Activated CD4-positive, CD25-positive, alpha-beta regulatory T cell treated with anti-CD3 and anti-CD28 coated beads, Interleukin-2, amount 50 U/mL, for 24 hours (primary cell): ENCODE measurements around the gene ISL1.

Experiments used
- ATAC-seq, 2 donors: fragments of 150-1000 bp; cut with Tn5 transposase; one replicate each; pipeline ENCODE4 v1.10.0; 2021; ENCODE audit warnings: mild to moderate bottlenecking in 1 of 2, moderate library complexity in 1 of 2

Gene ISL1

GRCh38 chr5:51387884-51388275, 4.6 kb downstream of the ISL1 start:
- ATAC-seq: no peak

DNA sequence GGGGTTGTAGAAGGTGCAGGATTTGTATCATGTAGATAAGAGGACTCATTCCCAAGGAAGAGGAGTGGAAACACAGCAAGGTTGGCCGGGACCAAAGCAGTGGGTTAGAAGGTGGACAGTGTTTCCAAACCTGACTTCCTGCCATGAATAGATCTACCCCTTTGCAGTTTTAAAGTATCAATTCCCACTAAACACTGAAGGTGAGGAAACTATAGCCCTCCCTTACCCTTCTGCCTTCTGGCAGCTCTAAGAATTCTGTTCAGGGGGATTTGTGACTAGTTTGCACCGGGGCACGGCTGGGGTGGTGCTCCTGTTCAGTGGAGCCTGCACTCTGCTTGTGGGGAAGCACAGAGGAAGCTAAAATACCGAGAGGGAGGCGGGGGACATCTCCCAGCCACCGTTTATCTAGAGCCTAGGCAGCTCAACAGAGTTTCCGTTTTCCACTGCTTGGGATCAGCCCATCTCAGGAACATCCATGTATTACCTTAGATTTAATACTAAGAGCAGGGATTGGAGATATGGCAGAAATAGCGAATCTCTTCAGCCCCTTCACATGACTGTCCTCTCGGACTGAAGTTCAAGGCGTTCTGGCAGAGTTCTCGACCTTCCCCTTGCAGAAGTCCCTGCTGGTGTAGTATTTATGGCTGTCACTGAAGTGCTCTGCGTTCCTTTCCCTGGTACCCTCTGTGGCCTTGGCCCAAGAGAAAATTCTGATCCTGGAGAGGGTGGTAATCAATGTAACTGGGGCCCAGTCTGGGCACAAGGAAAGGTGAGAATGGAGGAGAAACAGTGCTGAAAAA, 5.4 kb downstream of the ISL1 start:
- no peak for ATAC-seq

GRCh38 chr5:51389288-51389576, 6.0 kb downstream of the ISL1 start:
- ATAC-seq: no peak

- no peak for ATAC-seq
Measured at GRCh38 chr5:51389577-51390463, 6.6 kb downstream of the ISL1 start.

DNA sequence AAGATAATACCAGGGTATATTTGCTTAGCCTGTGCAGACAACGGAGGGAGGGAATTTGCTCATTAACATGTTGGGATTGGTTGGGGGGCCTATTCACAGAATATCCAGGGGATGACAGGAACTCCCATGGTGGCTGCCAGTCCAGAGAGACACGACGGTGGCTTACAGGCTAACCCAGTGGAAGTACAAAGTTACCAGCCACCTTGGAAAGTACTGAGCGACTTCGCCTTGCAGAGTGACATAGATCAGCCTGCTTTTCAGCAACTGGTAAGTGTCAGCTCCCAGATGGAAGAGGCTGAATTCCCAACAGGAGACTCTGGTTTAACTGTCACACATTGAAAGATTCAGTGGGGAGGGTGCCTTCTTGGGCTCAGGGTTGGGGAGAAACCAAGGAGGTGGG, 7.9 kb downstream of the ISL1 start:
- no peak for ATAC-seq

- ATAC-seq: no peak
Measured at GRCh38 chr5:51392689-51393199, 9.5 kb downstream of the ISL1 start.

DNA sequence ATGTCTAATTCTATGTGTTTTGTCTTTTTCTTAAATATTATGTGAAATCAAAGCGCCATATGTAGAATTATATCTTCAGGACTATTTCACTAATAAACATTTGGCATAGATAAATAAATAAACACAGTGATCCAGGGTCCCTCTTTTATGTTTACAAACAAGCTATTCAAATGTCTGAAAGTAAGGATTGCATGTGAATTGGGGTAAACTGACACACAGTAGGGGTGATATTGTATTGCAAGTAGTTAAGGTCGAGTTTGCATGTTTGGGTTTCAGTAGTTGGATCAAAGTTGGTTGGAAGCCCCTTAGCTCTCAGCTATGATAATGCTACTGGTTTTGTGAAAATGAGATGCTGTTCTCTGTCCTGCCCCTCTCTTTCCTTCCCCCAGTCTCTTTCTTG, 11.4 kb downstream of the ISL1 start:
- no peak for ATAC-seq

- ATAC-seq: no peak
Measured at GRCh38 chr5:51395245-51395644, 12.0 kb downstream of the ISL1 start.

DNA sequence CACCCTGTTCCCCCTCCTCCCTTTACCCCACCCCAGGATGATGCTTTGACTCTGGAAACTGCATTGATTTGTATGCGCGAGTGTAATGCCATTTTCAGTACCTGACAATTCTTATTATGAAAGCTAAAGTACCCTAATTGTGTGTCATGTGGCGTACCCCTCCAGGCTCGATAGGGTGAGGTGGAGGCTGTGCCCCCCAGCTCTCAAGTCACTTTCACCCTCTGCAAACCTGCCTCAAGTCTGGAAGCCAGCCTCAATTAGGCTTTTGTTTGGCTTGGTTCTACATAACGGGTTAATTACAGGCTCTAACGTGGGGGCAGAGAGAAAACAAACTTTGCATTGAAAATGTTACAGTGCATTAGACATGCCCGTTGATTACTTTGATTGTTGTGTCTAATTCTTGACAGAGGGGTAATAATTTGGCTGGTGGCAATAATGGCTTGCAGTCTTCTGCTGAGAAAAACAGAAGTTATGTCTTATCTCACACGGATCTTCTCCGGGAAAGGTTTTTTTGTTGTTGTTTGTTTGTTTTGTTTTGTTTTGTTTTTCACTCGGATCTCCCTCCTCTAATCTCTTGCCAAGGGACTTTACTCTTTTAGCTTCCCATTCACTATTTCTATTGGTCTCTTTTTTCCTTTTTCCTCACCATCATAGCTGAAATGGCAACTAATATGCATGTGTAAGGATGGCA, 12.6 kb downstream of the ISL1 start:
- ATAC-seq: no peak

DNA sequence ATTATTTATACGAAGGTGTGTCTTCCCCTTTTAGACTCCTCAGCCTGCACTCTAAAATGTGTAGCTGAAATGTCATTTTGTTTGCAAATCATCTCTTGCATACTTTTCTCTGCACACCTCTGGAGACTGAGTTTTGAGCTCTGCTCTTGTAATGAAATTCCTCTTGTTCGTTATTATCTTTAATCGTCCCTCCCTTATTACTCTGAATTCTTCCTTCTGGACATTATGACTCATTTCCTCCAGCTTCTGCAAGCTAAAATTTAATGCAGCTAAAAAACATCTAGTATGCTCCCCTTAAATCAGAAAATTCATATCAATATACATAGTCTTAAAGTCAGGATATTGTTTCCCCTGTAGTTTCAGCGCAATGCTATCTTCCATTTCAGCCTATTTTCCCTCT, 13.5 kb downstream of the ISL1 start:
- no peak for ATAC-seq

DNA sequence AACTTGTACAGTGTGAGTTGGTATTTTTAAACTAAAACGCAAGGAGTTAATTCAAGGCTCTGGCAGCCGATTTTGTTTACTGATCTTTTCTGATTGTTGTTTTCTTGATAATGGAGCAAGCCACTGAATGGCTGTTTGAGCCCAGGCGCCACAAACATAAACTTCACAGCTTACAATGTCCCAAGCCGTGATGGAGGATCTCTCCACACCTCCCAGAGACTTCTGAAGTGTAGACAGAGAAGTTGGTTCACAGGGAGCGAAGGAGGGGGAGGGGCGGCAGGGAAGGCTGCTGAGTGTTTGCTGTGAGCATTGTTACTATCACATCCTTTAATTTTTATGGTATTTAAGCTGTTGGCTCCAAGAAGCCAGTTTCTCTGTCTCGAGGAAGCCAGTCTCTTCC, 14.7 kb downstream of the ISL1 start:
- no peak for ATAC-seq

DNA sequence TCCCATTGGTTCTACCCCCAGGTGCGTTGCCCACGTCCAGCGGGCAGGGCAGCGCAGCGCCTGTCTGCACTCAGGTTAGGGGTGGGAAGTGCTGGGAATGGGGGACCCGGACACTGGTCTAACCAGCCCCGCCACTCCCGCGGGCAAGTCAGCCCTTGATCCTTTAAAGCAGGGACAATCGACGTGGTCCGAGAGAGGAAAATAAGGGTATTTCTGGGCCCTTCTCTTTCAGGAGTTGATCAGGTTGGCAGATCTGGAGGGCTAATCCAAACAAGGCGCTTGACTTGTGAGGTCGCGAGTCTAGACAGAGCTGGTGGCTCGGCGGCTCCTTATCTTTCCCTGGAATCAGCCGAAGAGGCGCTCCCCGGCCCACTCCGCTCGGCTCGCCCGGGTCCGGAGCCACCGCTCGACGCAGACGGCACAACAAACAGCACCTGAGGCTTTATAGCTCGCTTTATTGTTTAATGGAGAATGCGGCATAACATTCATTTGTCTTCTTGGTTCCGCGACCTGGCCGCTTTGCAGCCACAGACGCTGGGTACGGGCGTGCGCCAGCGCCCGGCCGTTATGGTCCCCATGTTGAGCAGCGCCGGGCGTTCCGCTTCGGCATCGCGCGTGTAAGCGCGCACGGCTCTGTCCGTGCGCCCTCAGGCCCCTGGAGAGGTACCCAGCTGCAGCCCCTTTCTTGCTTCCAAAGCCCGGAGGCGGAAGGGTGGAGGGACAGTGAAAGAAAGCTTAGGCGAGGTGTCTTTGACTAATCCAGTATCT, 15.8 kb downstream of the ISL1 start:
- ATAC-seq: no peak

- no peak for ATAC-seq
Measured at GRCh38 chr5:51399643-51400006, 16.4 kb downstream of the ISL1 start.

DNA sequence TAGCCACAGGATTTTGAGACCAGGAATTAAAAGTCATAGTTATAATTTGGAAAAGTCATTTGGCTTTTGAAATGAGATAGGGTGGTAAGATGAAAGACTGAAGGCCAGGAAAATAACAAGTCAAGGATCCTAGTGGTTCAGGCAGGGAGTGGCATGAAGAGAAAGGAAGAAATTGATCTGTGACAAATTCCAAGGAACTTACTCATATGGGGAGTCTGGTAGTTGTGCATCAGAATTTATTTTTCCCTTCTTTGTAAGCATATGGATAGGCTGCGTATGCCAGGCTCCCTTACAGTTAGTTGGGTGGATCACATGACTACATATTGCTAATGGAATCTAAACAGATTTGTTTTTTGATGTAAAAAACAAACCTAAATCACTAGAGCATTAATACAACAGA, 21.0 kb downstream of the ISL1 start:
- no peak for ATAC-seq

DNA sequence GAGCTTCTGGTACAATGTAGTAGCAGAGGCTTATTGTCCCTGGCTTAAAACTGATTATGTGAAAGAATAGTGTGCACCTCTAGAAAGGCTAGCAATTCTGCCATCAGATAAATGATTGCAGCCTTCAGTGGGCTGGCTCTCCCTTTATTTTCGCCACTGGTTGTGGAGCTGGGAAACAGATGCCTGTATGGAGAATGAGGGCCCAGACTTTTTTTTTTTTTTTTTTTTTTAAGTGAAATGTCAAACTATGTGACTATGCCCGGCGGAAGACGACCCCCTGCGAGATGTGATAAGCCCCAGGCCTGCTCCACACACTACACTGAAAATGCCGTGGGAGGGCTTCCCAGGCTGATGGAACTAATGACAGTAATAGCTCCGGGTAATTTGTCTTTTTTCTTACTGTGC, 28.7 kb downstream of the ISL1 start:
- no peak for ATAC-seq

DNA sequence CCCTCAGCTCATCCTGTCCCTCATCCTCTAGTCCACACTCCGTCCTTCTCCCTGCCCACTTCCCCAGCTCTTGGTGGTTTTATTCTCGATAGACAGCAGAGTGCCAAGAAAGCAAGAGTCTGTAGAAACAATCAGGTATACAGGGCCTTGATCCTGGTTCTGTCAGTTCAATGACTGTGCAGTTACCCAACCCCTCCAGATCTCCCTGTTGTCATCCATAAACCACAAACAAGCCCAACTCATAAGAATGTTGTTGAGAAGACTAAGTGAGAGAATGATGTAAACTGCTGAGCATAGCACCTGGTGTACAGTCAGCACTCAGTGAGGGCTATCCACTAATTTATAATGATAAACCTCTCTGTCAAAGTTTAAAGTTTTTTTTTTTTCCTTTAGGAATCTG, 31.3 kb downstream of the ISL1 start:
- ATAC-seq: no peak

DNA sequence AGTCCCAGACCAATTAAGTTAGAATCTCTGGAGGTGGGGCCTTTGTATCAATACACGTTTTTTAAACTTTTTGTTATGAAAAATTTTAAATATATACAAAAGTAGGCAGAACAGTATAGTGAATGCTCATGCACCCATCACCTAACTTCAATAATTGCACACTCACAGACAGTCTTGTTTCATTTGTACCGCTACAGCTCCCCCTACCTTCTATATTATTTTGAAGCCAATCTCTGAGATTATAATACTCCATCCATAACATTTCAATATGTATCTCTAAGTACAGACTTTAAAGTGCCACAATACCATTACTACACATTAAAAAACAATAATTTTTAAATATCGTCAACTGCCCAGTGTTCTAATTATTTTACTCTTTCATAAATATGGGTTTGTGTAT, 32.9 kb downstream of the ISL1 start:
- ATAC-seq: no peak

- ATAC-seq: no peak
Measured at GRCh38 chr5:51433052-51433710, 49.9 kb downstream of the ISL1 start.

DNA sequence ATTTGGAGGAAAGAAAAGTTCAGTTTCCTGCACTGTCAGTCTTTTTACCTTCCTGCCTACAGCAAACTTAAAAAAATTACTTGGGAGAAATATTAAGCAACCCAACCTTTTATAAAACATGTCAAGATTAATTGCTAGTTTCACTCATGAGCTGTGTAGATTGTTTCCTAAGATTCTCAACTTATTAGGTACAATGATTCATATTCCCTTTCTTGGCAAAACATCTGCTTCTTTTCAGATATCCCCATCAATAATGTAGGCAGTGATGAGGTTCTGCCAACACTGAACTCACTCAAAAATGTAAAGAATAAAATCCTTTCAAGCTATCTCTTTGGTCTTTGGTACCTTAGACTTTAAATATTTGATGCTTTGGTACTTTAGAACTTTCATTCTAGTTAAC, 56.0 kb downstream of the ISL1 start:
- ATAC-seq: no peak
